ENCODE results near the gene SYT7. TPM values are rescaled to one million over a fixed set of nuclear protein-coding genes. Genes with fewer than 3 reads are reported as not detected.
"Not testable (repeated sequence)": the region's sequence is repeated elsewhere in the genome, so short reads cannot be mapped to it uniquely, and the experiment has no call there.

The SYT7 gene
- total RNA-seq, 1 donor from 2014 or later, result 10.3 TPM

- no peaks in the 10 kb centered on the region for H3K27me3 Mint-ChIP-seq
- peak; percentile 37 for DNase-seq (ENCODE audit: low spot score, unreplicated experiment)
- peaks cover 9% of the 10 kb centered on the region for H3K4me1 Mint-ChIP-seq (ENCODE audit: low read depth)
These were observed 98.4 kb downstream of the SYT7 start for GRCh38 chr11:61482513-61482912.

GRCh38 chr11:61481806-61482205 lies 99.1 kb downstream of the SYT7 start:
- no peak for DNase-seq (ENCODE audit: low spot score, unreplicated experiment)
- no peak overlapping the region for H3K4me3 Mint-ChIP-seq (ENCODE audit: low read depth)

More at GRCh38 chr11:61482513-61482912, 98.4 kb downstream of the SYT7 start:
- no peak overlapping the region for H3K4me3 Mint-ChIP-seq (ENCODE audit: low read depth)
- peak; percentile 63 for TF ChIP-seq CTCF (IDR thresholded peaks at IDR 0.05; ENCODE audit: unreplicated experiment)
- no peak overlapping the region for H3K27ac Mint-ChIP-seq
- peaks cover 2% of the 10 kb centered on the region for H3K36me3 Mint-ChIP-seq (ENCODE audit: insufficient read depth)
- H3K9me3 Mint-ChIP-seq (ENCODE audit: low read depth), result no peaks in the 10 kb centered on the region

GRCh38 chr11:61480994-61481335 lies 99.9 kb downstream of the SYT7 start:
- peaks cover 9% of the 10 kb centered on the region for H3K4me1 Mint-ChIP-seq (ENCODE audit: low read depth)

More at GRCh38 chr11:61481806-61482205, 99.1 kb downstream of the SYT7 start:
- Mint-ChIP-seq H3K9me3 (ENCODE audit: low read depth) (no peaks in the 10 kb centered on the region), H3K27ac (no peak overlapping the region), H3K36me3 (ENCODE audit: insufficient read depth) (no peaks in the 10 kb centered on the region), H3K27me3 (no peaks in the 10 kb centered on the region), H3K4me1 (ENCODE audit: low read depth) (peaks cover 9% of the 10 kb centered on the region)
- TF ChIP-seq CTCF (IDR thresholded peaks at IDR 0.05; ENCODE audit: unreplicated experiment), result no peak

GRCh38 chr11:61480261-61480993 lies 100.4 kb downstream of the SYT7 start:
- Mint-ChIP-seq H3K4me1 (ENCODE audit: low read depth) (peaks cover 9% of the 10 kb centered on the region), H3K36me3 (ENCODE audit: insufficient read depth) (no peaks in the 10 kb centered on the region), H3K9me3 (ENCODE audit: low read depth) (no peaks in the 10 kb centered on the region), H3K27ac (no peak overlapping the region), H3K27me3 (no peaks in the 10 kb centered on the region), H3K4me3 (ENCODE audit: low read depth) (no peak overlapping the region)
- no peak for DNase-seq (ENCODE audit: low spot score, unreplicated experiment)
- no peak for TF ChIP-seq CTCF (IDR thresholded peaks at IDR 0.05; ENCODE audit: unreplicated experiment)

More at GRCh38 chr11:61480994-61481335, 99.9 kb downstream of the SYT7 start:
- no peaks in the 10 kb centered on the region for H3K36me3 Mint-ChIP-seq (ENCODE audit: insufficient read depth)
- no peaks in the 10 kb centered on the region for H3K27me3 Mint-ChIP-seq
- DNase-seq (ENCODE audit: low spot score, unreplicated experiment), result peak; percentile 50
- TF ChIP-seq CTCF (IDR thresholded peaks at IDR 0.05; ENCODE audit: unreplicated experiment), result no peak
- no peak overlapping the region for H3K4me3 Mint-ChIP-seq (ENCODE audit: low read depth)
- H3K27ac Mint-ChIP-seq, result no peak overlapping the region
- H3K9me3 Mint-ChIP-seq (ENCODE audit: low read depth), result no peaks in the 10 kb centered on the region

- H3K36me3 Mint-ChIP-seq (ENCODE audit: insufficient read depth); H3K27me3 Mint-ChIP-seq; H3K4me3 Mint-ChIP-seq (ENCODE audit: low read depth); H3K4me1 Mint-ChIP-seq (ENCODE audit: low read depth); H3K27ac Mint-ChIP-seq; H3K9me3 Mint-ChIP-seq (ENCODE audit: low read depth); DNase-seq (ENCODE audit: low spot score, unreplicated experiment): not testable (repeated sequence)
These were observed 101.4 kb downstream of the SYT7 start for GRCh38 chr11:61479360-61480058.
